ENCODE data around the gene CYP4F22.
"Not testable (repeated sequence)": the region's sequence is repeated elsewhere in the genome, so short reads cannot be mapped to it uniquely, and the experiment has no call there.

DNA sequence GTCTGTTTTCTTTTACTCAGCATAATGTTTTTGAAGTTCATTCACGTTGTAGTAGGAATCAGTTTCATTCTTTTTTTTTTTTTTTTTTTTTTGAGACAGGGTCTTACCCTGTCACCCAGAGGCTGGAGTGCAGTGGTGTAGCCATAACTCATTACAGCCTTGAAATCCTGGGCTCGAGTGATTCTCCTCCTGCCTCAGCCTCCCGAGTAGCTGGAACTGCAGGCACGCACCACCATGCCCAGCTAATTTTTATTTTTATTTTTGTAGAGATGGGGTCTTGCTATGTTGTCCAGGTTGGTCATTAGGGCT lies 25.2 kb downstream of the CYP4F22 start:
- not testable (repeated sequence) for TF ChIP-seq POLR2A, CTCF (IDR thresholded peaks at IDR 0.05)
